ENCODE data around the gene PRR16.

- TF ChIP-seq CTCF (IDR thresholded peaks at IDR 0.05) (no peak), POLR2A (IDR thresholded peaks at IDR 0.05) (no peak), POLR2AphosphoS5 (IDR thresholded peaks at IDR 0.05) (no peak)
These were observed 52.7 kb downstream of the PRR16 start for GRCh38 chr5:120516805-120517204.
